Lower leg skin (tissue), 3 donors: ENCODE measurements around the gene MT1X.

Experiments used
- POLR2A ChIP-seq, 2 donors: fragments of 450-650 bp; IDR thresholded peaks; one replicate each; pipeline ENCODE4 v1.6.1; 2016 to 2017; ENCODE audit warnings: antibody characterized with exemption in 2 of 2, mild to moderate bottlenecking in 1 of 2, moderate library complexity in 1 of 2
- TF ChIP-seq, protein P1 (sequence below), 3 donors: fragments of 450-650 bp; IDR thresholded peaks; one replicate each; pipeline ENCODE4 v1.5.1; 2016; ENCODE audit warnings: antibody characterized with exemption in 3 of 3, mild to moderate bottlenecking in 3 of 3, moderate library complexity in 2 of 3

DNA sequence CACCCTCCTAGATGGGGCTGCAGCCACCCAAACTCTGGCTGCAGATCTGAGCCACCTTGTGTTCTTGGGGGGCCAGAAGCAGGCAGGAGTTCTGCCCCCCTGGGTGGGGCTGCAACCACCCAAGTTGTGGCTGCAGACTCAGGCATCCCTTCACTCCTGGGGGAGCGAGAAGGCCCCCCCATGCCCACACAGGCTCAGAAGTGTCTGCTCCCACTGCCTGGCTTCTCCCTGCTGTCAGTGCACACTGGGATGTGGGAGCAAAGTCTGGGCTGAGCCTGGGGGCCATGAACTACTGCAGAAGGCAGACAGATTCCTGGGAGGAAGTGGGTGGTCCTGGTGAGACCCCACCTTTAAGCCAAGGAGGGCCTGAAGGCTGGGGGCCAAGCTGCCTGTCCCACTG is 13.0 kb downstream of the MT1X start:
- TF ChIP-seq, protein P1, sequence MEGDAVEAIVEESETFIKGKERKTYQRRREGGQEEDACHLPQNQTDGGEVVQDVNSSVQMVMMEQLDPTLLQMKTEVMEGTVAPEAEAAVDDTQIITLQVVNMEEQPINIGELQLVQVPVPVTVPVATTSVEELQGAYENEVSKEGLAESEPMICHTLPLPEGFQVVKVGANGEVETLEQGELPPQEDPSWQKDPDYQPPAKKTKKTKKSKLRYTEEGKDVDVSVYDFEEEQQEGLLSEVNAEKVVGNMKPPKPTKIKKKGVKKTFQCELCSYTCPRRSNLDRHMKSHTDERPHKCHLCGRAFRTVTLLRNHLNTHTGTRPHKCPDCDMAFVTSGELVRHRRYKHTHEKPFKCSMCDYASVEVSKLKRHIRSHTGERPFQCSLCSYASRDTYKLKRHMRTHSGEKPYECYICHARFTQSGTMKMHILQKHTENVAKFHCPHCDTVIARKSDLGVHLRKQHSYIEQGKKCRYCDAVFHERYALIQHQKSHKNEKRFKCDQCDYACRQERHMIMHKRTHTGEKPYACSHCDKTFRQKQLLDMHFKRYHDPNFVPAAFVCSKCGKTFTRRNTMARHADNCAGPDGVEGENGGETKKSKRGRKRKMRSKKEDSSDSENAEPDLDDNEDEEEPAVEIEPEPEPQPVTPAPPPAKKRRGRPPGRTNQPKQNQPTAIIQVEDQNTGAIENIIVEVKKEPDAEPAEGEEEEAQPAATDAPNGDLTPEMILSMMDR (IDR thresholded peaks at IDR 0.05), result no peak
- no peak for TF ChIP-seq POLR2A (IDR thresholded peaks at IDR 0.05)
